ENCODE data around the gene SGPP2.
"Not testable (repeated sequence)": the region's sequence is repeated elsewhere in the genome, so short reads cannot be mapped to it uniquely, and the experiment has no call there.

SGPP2 gene

GRCh38 chr2:222576171-222577081, 152.1 kb downstream of the SGPP2 start:
- DNase-seq (ENCODE audit: low read depth, low spot score) = no peak

- DNase-seq (ENCODE audit: low read depth, low spot score) = no peak
Observed at GRCh38 chr2:222577341-222577740, 153.0 kb downstream of the SGPP2 start.

DNA sequence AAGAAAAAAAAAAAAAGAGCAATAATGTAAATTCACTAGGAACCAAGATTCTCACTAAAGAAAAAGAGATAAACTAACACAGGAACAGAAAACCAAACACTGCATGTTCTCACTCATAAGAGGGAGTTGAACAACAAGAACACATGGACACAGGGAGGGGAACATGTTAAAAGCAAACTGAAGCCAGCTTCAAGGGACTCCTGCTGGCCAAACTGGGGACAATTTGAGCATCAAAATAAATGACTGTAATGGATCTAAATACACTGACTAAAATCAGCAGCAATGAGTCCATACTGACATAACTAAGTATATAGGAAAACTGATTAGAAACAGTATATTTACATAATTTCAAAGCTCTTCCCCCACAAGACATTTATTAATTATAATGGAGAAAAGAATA, 158.6 kb downstream of the SGPP2 start:
- no peak for DNase-seq (ENCODE audit: low read depth, low spot score)

DNA sequence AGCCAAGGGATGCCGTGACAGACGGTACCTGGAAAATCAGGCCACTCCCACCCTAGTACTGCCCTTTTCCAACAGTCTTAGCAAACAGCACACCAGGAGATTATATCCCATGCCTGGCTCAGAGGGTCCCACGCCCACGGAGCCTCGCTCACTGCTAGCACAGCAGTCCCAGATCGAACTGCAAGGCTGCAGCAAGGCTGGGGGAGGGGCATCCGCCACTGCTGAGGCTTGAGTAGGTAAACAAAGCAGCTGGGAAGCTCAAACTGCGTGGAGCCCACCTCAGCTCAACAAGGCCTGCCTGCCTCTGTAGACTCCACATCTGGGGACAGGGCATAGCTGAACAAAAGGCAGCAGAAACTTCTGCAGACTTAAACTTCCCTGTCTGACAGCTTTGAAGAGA, 160.2 kb downstream of the SGPP2 start:
- not testable (repeated sequence) for DNase-seq (ENCODE audit: low read depth, low spot score)

DNA sequence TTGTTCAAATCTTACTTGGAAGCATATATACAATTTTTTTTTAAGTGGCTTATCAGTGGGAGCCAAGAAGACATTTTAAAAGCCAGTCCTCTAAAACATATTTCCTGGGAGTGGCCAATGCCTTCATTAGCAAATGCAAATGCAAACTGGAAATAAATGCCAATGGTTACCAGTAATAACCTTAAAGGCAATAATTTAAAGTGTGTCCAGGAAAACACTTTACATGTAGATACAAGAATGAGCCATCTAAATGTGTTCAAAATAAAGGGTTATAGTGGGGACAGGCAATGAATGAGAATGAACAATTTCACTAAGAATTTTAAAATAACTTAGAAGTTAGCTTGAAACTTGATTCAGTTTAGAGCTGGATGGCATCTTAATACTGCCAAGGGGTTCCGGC, 167.3 kb downstream of the SGPP2 start:
- DNase-seq (ENCODE audit: low read depth, low spot score) = no peak

GRCh38 chr2:222592176-222592575, 167.8 kb downstream of the SGPP2 start:
- DNase-seq (ENCODE audit: low read depth, low spot score) = no peak

GRCh38 chr2:222594679-222595078, 170.3 kb downstream of the SGPP2 start:
- DNase-seq (ENCODE audit: low read depth, low spot score) = peak; percentile 38

DNA sequence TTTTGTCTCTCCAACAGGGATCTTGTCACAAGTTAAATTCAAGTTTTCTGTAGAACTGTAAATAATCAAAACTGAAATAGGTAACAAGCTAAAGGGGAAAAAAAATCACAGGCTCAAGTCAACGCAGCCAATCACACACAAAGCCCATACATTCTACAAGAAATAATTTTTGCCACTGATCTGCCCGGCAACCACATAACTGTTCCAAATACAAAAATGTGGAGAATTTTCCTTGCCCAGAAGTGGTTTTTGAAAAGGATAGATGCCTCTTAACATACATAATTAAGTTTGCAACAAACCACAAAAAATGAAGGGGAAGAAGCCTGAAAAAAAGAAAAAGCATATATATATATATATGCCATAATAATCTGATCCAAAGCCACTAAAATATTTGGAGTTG, 171.2 kb downstream of the SGPP2 start:
- DNase-seq (ENCODE audit: low read depth, low spot score) = no peak

- DNase-seq (ENCODE audit: low read depth, low spot score) = no peak
Observed at GRCh38 chr2:222598611-222599010, 174.3 kb downstream of the SGPP2 start.

DNA sequence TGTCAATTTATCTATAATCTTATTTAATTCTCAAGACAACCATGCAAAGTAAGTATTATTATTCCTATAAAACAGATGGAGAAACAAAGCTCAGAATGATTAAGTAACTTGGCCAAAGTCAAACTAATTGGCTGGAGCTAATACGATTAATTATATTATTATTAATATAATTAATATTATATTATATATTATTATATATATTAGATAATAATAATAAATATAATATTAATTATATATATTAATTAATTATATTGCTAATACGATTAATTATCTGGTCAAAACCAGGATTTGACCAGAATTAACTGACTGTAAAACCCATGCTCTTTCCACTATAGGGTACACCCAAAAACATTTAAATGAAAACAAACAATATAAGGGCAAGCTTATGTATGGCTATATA, 179.2 kb downstream of the SGPP2 start:
- DNase-seq (ENCODE audit: low read depth, low spot score) = no peak

GRCh38 chr2:222604749-222605515, 180.6 kb downstream of the SGPP2 start:
- DNase-seq (ENCODE audit: low read depth, low spot score) = no peak

- no peak for DNase-seq (ENCODE audit: low read depth, low spot score)
Observed at GRCh38 chr2:222606306-222606705, 182.0 kb downstream of the SGPP2 start.

- no peak for DNase-seq (ENCODE audit: low read depth, low spot score)
Observed at GRCh38 chr2:222608081-222608480, 183.7 kb downstream of the SGPP2 start.

- DNase-seq (ENCODE audit: low read depth, low spot score) = no peak
Observed at GRCh38 chr2:222609381-222609780, 185.0 kb downstream of the SGPP2 start.
